Peyer's patch (tissue), 4 donors: ENCODE results near the gene FMNL3. TPM values are rescaled to one million over a fixed set of nuclear protein-coding genes. Genes with fewer than 3 reads are reported as not detected.

Experiments
- DNase-seq, 3 donors: peaks; one replicate each; pipeline ENCODE4 v3.0.0-alpha.2; 2017 to 2019
- H3K27ac ChIP-seq, 4 donors: fragments of 200-600 bp; sonication (generic); one replicate each; pipeline ENCODE4 v1.5.1; 2016 to 2019
- H3K27me3 ChIP-seq, 2 donors: fragments of 200-600 bp; sonication (generic); one replicate each; pipeline ENCODE4 v1.5.1; 2019
- H3K36me3 ChIP-seq, 3 donors: fragments of 200-600 bp; sonication (generic); one replicate each; pipeline ENCODE4 v1.5.1; 2016 to 2019
- H3K4me1 ChIP-seq, 4 donors: fragments of 200-600 bp; sonication (generic); one replicate each; pipeline ENCODE4 v1.5.1; 2016 to 2019
- H3K4me3 ChIP-seq, 4 donors: fragments of 200-600 bp; sonication (generic); 1 replicate in 3 of 4; 2 replicates in 1 of 4; pipeline ENCODE4 v1.5.1; 2016 to 2019; ENCODE audit warnings: mild to moderate bottlenecking in 1 of 4
- H3K9me3 ChIP-seq, 4 donors: fragments of 200-600 bp; sonication (generic); one replicate each; pipeline ENCODE4 v1.5.1; 2016 to 2019; ENCODE audit warnings: mild to moderate bottlenecking in 1 of 4
- CTCF ChIP-seq, 6 experiments: fragments of 450-650 bp in 4 of 6; fragments of 200-600 bp in 2 of 6; sonication (generic) in 1 of 6; IDR thresholded peaks; one replicate each; pipeline ENCODE4 v1.5.1; 2017 to 2019; ENCODE audit warnings: antibody characterized with exemption in 6 of 6, mild to moderate bottlenecking in 3 of 6, moderate library complexity in 1 of 6
- POLR2A ChIP-seq, 2 donors: fragments of 450-650 bp; IDR thresholded peaks; one replicate each; pipeline ENCODE4 v1.5.1; 2017; ENCODE audit warnings: antibody characterized with exemption in 2 of 2, mild to moderate bottlenecking in 2 of 2, moderate library complexity in 2 of 2
- total RNA-seq, 4 donors: library from RNA; depleted of rRNA; stranded (reverse); fragments of >200 nt; gene quantifications; one replicate each; pipeline ENCODE4 v1.1.0, GENCODE V29; 2016

FMNL3 gene
- total RNA-seq, 4 donors from 2014 or later: 2.1 to 40.4 (median 8.2) TPM

GRCh38 chr12:49655595-49656236, 51.5 kb downstream of the FMNL3 start:
- H3K4me1 ChIP-seq: peaks cover 0 to 2% (median 0%) of the 10 kb centered on the region in 4 donors
- no peak for TF ChIP-seq POLR2A (IDR thresholded peaks at IDR 0.05)
- no peak for TF ChIP-seq CTCF (IDR thresholded peaks at IDR 0.05)
- H3K27ac ChIP-seq: no peak overlapping the region
- no peak for DNase-seq
- H3K36me3 ChIP-seq: peaks cover 0 to 55% (median 0%) of the 10 kb centered on the region in 3 donors
- no peak overlapping the region for H3K4me3 ChIP-seq
- H3K9me3 ChIP-seq: no peaks in the 10 kb centered on the region
- no peaks in the 10 kb centered on the region for H3K27me3 ChIP-seq

DNA sequence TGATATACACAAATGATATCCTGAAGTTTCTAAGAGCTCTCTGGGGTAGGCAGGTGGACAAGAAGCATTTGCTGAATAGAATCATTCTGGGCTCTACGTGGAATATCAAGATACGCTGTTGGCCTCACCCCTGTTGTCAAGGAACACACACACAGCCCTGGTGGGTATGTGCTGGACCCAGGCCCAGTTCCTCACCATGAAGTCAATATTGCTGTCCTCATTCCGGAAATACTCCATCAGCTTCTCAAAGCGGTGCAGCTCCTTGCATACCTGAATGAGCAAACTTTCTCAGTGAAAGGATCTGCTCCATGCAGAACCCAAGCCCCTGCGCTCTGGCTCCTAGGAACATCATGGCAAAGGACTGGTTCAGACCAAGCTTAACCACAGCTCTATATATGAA, 52.5 kb downstream of the FMNL3 start:
- peaks cover 0 to 61% (median 0%) of the 10 kb centered on the region in 3 donors for H3K36me3 ChIP-seq
- TF ChIP-seq POLR2A (IDR thresholded peaks at IDR 0.05) (no peak), CTCF (IDR thresholded peaks at IDR 0.05) (no peak)
- no peak for DNase-seq

DNA sequence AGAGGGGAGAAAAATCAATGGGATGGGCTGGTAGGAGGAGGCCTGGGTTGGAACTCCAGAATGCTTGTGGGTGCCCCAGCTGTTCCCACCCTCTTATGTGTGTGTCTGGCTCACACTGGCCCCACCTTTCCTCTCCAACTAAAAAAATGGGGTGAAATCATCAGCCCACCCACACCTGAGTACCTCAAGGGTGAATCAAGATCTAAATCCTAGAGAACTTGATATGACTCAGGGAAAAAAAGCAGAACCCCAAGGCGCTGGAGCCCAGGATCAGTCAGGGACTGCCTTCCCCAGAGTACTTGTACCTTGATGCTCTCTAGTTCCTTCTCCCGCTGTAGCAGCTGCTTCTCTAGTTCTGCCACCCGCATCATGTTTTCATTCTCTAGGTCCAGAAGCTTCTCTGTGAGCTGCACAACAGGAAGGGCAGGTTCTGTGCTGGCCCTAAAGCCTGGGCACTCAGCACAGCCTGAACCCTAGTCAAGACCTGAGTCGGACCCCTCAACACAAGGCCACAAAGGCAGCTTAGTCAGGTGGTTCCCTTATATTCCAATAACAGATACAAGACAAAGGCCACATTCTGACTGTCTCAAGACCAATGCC, 54.2 kb downstream of the FMNL3 start:
- no peaks in the 10 kb centered on the region for H3K27me3 ChIP-seq
- H3K4me1 ChIP-seq: peaks cover 0 to 5% (median 0%) of the 10 kb centered on the region in 4 donors
- peaks cover 0 to 67% (median 0%) of the 10 kb centered on the region in 3 donors for H3K36me3 ChIP-seq
- H3K4me3 ChIP-seq: no peak overlapping the region
- H3K27ac ChIP-seq: no peak overlapping the region
- TF ChIP-seq CTCF (IDR thresholded peaks at IDR 0.05) (no peak), POLR2A (IDR thresholded peaks at IDR 0.05) (no peak)
- no peak for DNase-seq
- no peaks in the 10 kb centered on the region for H3K9me3 ChIP-seq

More for the DNA sequence above, 52.5 kb downstream of the FMNL3 start:
- no peak overlapping the region for H3K27ac ChIP-seq
- H3K9me3 ChIP-seq: no peaks in the 10 kb centered on the region
- H3K27me3 ChIP-seq: no peaks in the 10 kb centered on the region
- no peak overlapping the region for H3K4me3 ChIP-seq
- no peaks in the 10 kb centered on the region for H3K4me1 ChIP-seq

GRCh38 chr12:49651855-49652254, 55.4 kb downstream of the FMNL3 start:
- H3K4me3 ChIP-seq: no peak overlapping the region
- TF ChIP-seq CTCF (IDR thresholded peaks at IDR 0.05) (no peak), POLR2A (IDR thresholded peaks at IDR 0.05) (no peak)
- no peaks in the 10 kb centered on the region for H3K9me3 ChIP-seq
- H3K27ac ChIP-seq: no peak overlapping the region
- peaks cover 0 to 5% (median 0%) of the 10 kb centered on the region in 4 donors for H3K4me1 ChIP-seq
- H3K27me3 ChIP-seq: no peaks in the 10 kb centered on the region
- no peak for DNase-seq
- H3K36me3 ChIP-seq: peaks cover 0 to 59% (median 0%) of the 10 kb centered on the region in 3 donors

- no peak overlapping the region for H3K27ac ChIP-seq
- no peak for DNase-seq
- no peaks in the 10 kb centered on the region for H3K27me3 ChIP-seq
- no peak overlapping the region for H3K4me3 ChIP-seq
- peaks cover 0 to 55% (median 0%) of the 10 kb centered on the region in 3 donors for H3K36me3 ChIP-seq
- H3K9me3 ChIP-seq: no peaks in the 10 kb centered on the region
- peaks cover 0 to 10% (median 2%) of the 10 kb centered on the region in 4 donors for H3K4me1 ChIP-seq
- TF ChIP-seq CTCF (IDR thresholded peaks at IDR 0.05) (no peak), POLR2A (IDR thresholded peaks at IDR 0.05) (no peak)
These were observed 57.3 kb downstream of the FMNL3 start for GRCh38 chr12:49649892-49650291.
